Stimulated activated CD4-positive, alpha-beta T cell treated with anti-CD3 and anti-CD28 coated beads, Interleukin-12 subunit alpha, Interleukin-12 subunit beta, amount 100 ng/mL, for 24 hours (primary cell): ENCODE results near the gene RABL6.
"Not testable (repeated sequence)": the region's sequence is repeated elsewhere in the genome, so short reads cannot be mapped to it uniquely, and the experiment has no call there.

Source experiments
- DNase-seq, 2 experiments: peaks; one replicate each; pipeline ENCODE4 v3.0.0-alpha.2; 2020; ENCODE audit warnings: low read depth in 2 of 2

RABL6 gene

GRCh38 chr9:136776947-136777346 is 30.8 kb upstream of the RABL6 start:
- no peak for DNase-seq

- DNase-seq, result no peak
Observed at GRCh38 chr9:136777359-136777758, 30.4 kb upstream of the RABL6 start.

GRCh38 chr9:136779808-136780207 is 27.9 kb upstream of the RABL6 start:
- DNase-seq, result no peak

- no peak for DNase-seq
Observed at GRCh38 chr9:136782452-136782851, 25.3 kb upstream of the RABL6 start.

- DNase-seq, result no peak
Observed at GRCh38 chr9:136784249-136784996, 23.3 kb upstream of the RABL6 start.

GRCh38 chr9:136784997-136785361 is 22.8 kb upstream of the RABL6 start:
- DNase-seq, result no peak

GRCh38 chr9:136785565-136786355 is 22.0 kb upstream of the RABL6 start:
- not testable (repeated sequence) for DNase-seq

GRCh38 chr9:136786451-136786850 is 21.3 kb upstream of the RABL6 start:
- DNase-seq, result no peak

GRCh38 chr9:136786983-136787382 is 20.8 kb upstream of the RABL6 start:
- not testable (repeated sequence) for DNase-seq

GRCh38 chr9:136787690-136788400 is 19.9 kb upstream of the RABL6 start:
- peak; percentile 43 to 62 for DNase-seq

GRCh38 chr9:136788644-136789522 is 18.9 kb upstream of the RABL6 start:
- DNase-seq, result not testable (repeated sequence)

GRCh38 chr9:136789523-136789937 is 18.2 kb upstream of the RABL6 start:
- no peak for DNase-seq

- DNase-seq, result peak; percentile 99 to 100
Observed at GRCh38 chr9:136790640-136791515, 16.9 kb upstream of the RABL6 start, which contains the start of gene TMEM141. Gene TMEM141, plus strand, starts transcription at chr9:136791344. Its CDS starts 27 bp downstream, at chr9:136791371.

- peak; percentile 43 to 60 for DNase-seq
Observed at GRCh38 chr9:136791516-136792276, 16.1 kb upstream of the RABL6 start.

GRCh38 chr9:136792321-136793085 is 15.2 kb upstream of the RABL6 start:
- no peak for DNase-seq

- DNase-seq, result no peak
Observed at GRCh38 chr9:136793086-136793946, 14.4 kb upstream of the RABL6 start.

- no peak for DNase-seq
Observed at GRCh38 chr9:136794281-136794999, 13.3 kb upstream of the RABL6 start.
